ENCODE measurements around the gene WWOX.

WWOX gene

GRCh38 chr16:78278056-78278450 is 178.6 kb downstream of the WWOX start:
- DNase-seq: no peak

- no peak for DNase-seq
Observed at GRCh38 chr16:78281115-78281514, 181.7 kb downstream of the WWOX start.

GRCh38 chr16:78283548-78284251 is 184.2 kb downstream of the WWOX start:
- no peak for DNase-seq

GRCh38 chr16:78284326-78284725 is 184.9 kb downstream of the WWOX start:
- no peak for DNase-seq

GRCh38 chr16:78284957-78285434 is 185.5 kb downstream of the WWOX start:
- DNase-seq: no peak

- no peak for DNase-seq
Observed at GRCh38 chr16:78285437-78285922, 186.0 kb downstream of the WWOX start.

GRCh38 chr16:78286065-78286464 is 186.6 kb downstream of the WWOX start:
- DNase-seq: no peak

- no peak for DNase-seq
Observed at GRCh38 chr16:78288888-78289287, 189.4 kb downstream of the WWOX start.

- no peak for DNase-seq
Observed at GRCh38 chr16:78289373-78289772, 189.9 kb downstream of the WWOX start.

GRCh38 chr16:78289844-78290277 is 190.4 kb downstream of the WWOX start:
- DNase-seq: no peak

GRCh38 chr16:78290395-78290794 is 190.9 kb downstream of the WWOX start:
- DNase-seq: no peak

- no peak for DNase-seq
Observed at GRCh38 chr16:78290872-78291591, 191.6 kb downstream of the WWOX start.

- DNase-seq: no peak
Observed at GRCh38 chr16:78291604-78292003, 192.2 kb downstream of the WWOX start.

- DNase-seq: no peak
Observed at GRCh38 chr16:78292086-78292843, 192.8 kb downstream of the WWOX start.

GRCh38 chr16:78292844-78293380 is 193.5 kb downstream of the WWOX start:
- DNase-seq: no peak

- no peak for DNase-seq
Observed at GRCh38 chr16:78294538-78295225, 195.2 kb downstream of the WWOX start.

- no peak for DNase-seq
Observed at GRCh38 chr16:78297066-78297666, 197.7 kb downstream of the WWOX start.

GRCh38 chr16:78298986-78299385 is 199.5 kb downstream of the WWOX start:
- no peak for DNase-seq

- DNase-seq: no peak
Observed at GRCh38 chr16:78300469-78300868, 201.0 kb downstream of the WWOX start.

- DNase-seq: no peak
Observed at GRCh38 chr16:78303946-78304345, 204.5 kb downstream of the WWOX start.

- DNase-seq: no peak
Observed at GRCh38 chr16:78306361-78306760, 206.9 kb downstream of the WWOX start.

All from NK-92 treated with Interleukin-12 subunit alpha and Interleukin-12 subunit beta, amount 100 ng/mL, for 24 hours (cell line).